ENCODE measurements around the gene KIAA0319L. TPM values are rescaled to one million over a fixed set of nuclear protein-coding genes. Genes with fewer than 3 reads are reported as not detected.

KIAA0319L gene
- total and polyA plus RNA-seq, 2 experiments from 2014 or later: 27.2 to 75.1 TPM

GRCh38 chr1:35600593-35600992 is 43.4 kb upstream of the KIAA0319L start:
- no peaks in the 10 kb centered on the region for H3K9me3 Mint-ChIP-seq
- no peaks in the 10 kb centered on the region for H3K79me2 ChIP-seq (replicated peaks; ENCODE audit: insufficient read depth)
- H3K36me3 Mint-ChIP-seq (ENCODE audit: low read depth): peaks cover 41% of the 10 kb centered on the region
- no peak for ATAC-seq
- peaks cover 18% of the 10 kb centered on the region for H4K20me1 ChIP-seq (replicated peaks; ENCODE audit: insufficient read depth)
- no peak overlapping the region for H3K4me3 ChIP-seq
- H2AFZ ChIP-seq: no peak overlapping the region
- DNase-seq (ENCODE audit: low spot score): no peak
- no peaks in the 10 kb centered on the region for H3K27me3 ChIP-seq (ENCODE audit: insufficient read depth)
- no peak overlapping the region for H3K27ac Mint-ChIP-seq
- no peaks in the 10 kb centered on the region for H3K9me2 ChIP-seq (ENCODE audit: insufficient read depth)
- peaks cover 8% of the 10 kb centered on the region; the same call in 1 of the 2 replicates for H3F3A ChIP-seq (replicated peaks; ENCODE audit: low read depth)
- H3K27ac ChIP-seq (ENCODE audit: low read depth): no peak overlapping the region
- H3K4me3 Mint-ChIP-seq: no peak overlapping the region
- no peaks in the 10 kb centered on the region for H3K27me3 Mint-ChIP-seq (ENCODE audit: insufficient read depth, low read depth, poor library complexity)
- H3K4me1 Mint-ChIP-seq: 0 out of 3 replicates have a peak, but pooled peaks cover 3% of the 10 kb centered on the region
- no peaks in the 10 kb centered on the region for H3K4me1 ChIP-seq (ENCODE audit: insufficient read depth)
- peaks cover 23% of the 10 kb centered on the region for H3K36me3 ChIP-seq (ENCODE audit: insufficient read depth)
- H3K4me2 ChIP-seq: no peak overlapping the region
- TF ChIP-seq JUNB (IDR thresholded peaks at IDR 0.05; ENCODE audit: unreplicated experiment) (no peak), EZH2phosphoT487 (IDR thresholded peaks at IDR 0.05; ENCODE audit: unreplicated experiment) (no peak), REST (IDR thresholded peaks at IDR 0.05; ENCODE audit: unreplicated experiment) (no peak), ETS1 (IDR thresholded peaks at IDR 0.05) (no peak), NANOG (IDR thresholded peaks at IDR 0.05; ENCODE audit: borderline replicate concordance) (no peak), CREB1 (CRISPR knock-in tag; IDR thresholded peaks at IDR 0.05; ENCODE audit: low read depth) (no peak), STAT1 (IDR thresholded peaks at IDR 0.05; ENCODE audit: unreplicated experiment) (no peak), ZNF331 (CRISPR knock-in tag; IDR thresholded peaks at IDR 0.05; ENCODE audit: low read depth) (no peak), ZNF462 (CRISPR knock-in tag; IDR thresholded peaks at IDR 0.05) (no peak), EZH2 (IDR thresholded peaks at IDR 0.05; ENCODE audit: low read depth, unreplicated experiment) (no peak), ZNF114 (CRISPR knock-in tag; IDR thresholded peaks at IDR 0.05) (no peak), CTCF (conservative IDR thresholded peaks at IDR 0.05; ENCODE audit: low read depth in 2 of 2) (no peak), POLR2AphosphoS5 (IDR thresholded peaks at IDR 0.05; ENCODE audit: low read depth) (no peak)

Measured in GM23338 (cell line).